Measurements from ENCODE around the gene SMAD6. TPM values are rescaled to one million over a fixed set of nuclear protein-coding genes. Genes with fewer than 3 reads are reported as not detected.

SMAD6 gene
- total and polyA plus RNA-seq, 2 experiments from 2014 or later = 1.6 to 15.7 TPM

DNA sequence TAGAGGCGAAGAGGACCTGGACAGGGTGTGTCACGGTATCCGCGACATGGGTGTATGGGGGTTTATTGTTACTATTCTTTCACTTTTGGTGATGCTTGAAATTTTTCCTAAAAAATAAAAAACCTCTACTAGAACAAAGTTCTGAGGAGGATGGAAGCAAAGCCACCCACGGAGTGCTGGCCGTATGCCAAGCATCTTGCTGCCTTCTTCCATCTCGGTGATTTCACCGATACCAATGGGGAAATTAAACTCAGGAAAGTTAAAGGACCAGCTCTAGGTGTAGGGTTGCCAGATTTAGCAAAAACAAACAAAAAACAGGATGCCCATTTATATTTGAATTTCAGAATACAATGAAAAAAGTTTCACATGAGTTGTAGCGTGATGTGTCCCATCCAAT lies 33.9 kb downstream of the SMAD6 start (continued):
- no peak for TF ChIP-seq EZH2phosphoT487 (IDR thresholded peaks at IDR 0.05; ENCODE audit: unreplicated experiment)
- TF ChIP-seq EZH2 (IDR thresholded peaks at IDR 0.05; ENCODE audit: low read depth, unreplicated experiment) = no peak
- no peak for TF ChIP-seq CREB1 (CRISPR knock-in tag; IDR thresholded peaks at IDR 0.05; ENCODE audit: low read depth)
- TF ChIP-seq, protein P1, sequence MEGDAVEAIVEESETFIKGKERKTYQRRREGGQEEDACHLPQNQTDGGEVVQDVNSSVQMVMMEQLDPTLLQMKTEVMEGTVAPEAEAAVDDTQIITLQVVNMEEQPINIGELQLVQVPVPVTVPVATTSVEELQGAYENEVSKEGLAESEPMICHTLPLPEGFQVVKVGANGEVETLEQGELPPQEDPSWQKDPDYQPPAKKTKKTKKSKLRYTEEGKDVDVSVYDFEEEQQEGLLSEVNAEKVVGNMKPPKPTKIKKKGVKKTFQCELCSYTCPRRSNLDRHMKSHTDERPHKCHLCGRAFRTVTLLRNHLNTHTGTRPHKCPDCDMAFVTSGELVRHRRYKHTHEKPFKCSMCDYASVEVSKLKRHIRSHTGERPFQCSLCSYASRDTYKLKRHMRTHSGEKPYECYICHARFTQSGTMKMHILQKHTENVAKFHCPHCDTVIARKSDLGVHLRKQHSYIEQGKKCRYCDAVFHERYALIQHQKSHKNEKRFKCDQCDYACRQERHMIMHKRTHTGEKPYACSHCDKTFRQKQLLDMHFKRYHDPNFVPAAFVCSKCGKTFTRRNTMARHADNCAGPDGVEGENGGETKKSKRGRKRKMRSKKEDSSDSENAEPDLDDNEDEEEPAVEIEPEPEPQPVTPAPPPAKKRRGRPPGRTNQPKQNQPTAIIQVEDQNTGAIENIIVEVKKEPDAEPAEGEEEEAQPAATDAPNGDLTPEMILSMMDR (conservative IDR thresholded peaks at IDR 0.05; ENCODE audit: low read depth in 2 of 2) = no peak
- TF ChIP-seq, protein P2, sequence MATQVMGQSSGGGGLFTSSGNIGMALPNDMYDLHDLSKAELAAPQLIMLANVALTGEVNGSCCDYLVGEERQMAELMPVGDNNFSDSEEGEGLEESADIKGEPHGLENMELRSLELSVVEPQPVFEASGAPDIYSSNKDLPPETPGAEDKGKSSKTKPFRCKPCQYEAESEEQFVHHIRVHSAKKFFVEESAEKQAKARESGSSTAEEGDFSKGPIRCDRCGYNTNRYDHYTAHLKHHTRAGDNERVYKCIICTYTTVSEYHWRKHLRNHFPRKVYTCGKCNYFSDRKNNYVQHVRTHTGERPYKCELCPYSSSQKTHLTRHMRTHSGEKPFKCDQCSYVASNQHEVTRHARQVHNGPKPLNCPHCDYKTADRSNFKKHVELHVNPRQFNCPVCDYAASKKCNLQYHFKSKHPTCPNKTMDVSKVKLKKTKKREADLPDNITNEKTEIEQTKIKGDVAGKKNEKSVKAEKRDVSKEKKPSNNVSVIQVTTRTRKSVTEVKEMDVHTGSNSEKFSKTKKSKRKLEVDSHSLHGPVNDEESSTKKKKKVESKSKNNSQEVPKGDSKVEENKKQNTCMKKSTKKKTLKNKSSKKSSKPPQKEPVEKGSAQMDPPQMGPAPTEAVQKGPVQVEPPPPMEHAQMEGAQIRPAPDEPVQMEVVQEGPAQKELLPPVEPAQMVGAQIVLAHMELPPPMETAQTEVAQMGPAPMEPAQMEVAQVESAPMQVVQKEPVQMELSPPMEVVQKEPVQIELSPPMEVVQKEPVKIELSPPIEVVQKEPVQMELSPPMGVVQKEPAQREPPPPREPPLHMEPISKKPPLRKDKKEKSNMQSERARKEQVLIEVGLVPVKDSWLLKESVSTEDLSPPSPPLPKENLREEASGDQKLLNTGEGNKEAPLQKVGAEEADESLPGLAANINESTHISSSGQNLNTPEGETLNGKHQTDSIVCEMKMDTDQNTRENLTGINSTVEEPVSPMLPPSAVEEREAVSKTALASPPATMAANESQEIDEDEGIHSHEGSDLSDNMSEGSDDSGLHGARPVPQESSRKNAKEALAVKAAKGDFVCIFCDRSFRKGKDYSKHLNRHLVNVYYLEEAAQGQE (IDR thresholded peaks at IDR 0.05; ENCODE audit: unreplicated experiment) = no peak
- TF ChIP-seq POLR2AphosphoS5 (IDR thresholded peaks at IDR 0.05; ENCODE audit: low read depth) = no peak
- no peak for TF ChIP-seq JUNB (IDR thresholded peaks at IDR 0.05; ENCODE audit: unreplicated experiment)
- TF ChIP-seq ZNF114 (CRISPR knock-in tag; IDR thresholded peaks at IDR 0.05) = no peak
- TF ChIP-seq ZNF331 (CRISPR knock-in tag; IDR thresholded peaks at IDR 0.05; ENCODE audit: low read depth) = no peak

DNA sequence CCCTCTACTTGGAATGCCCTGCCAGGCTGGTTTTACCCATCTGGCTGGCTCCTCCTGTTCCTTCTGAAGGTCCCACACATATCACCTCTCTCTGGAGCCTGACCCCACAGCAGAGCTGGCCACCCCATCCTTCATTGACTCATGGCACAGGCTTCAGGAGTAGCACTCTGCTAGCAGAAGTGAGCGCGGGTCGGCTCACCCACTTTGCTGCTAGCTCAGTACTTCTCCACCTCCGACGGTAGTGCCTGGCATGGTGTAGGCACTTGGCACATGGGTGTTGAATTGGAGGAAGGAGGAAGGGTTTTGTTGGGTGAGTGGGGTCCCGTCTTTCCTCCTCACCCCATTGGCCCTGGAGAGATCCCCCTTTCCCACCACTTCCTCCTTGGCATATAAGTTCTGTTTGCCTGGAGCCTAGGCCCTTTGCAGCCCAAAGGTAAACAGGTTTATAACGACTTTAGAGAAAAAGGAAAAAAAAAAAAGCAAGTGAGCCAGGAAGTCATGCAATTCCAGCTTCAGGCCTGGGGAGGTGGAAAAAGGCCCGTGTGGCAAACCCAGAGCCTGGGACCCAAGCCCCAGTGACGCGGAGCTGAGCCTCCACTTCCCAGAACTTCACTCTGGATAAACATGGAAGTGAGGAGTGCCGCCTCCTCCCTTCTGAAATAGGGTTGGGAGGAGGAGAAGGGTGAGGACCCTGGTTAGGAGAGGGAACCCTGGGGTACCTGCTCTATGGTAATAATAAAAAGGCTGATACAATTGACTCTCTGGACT lies 35.4 kb downstream of the SMAD6 start:
- Histone ChIP-seq H3K4me2 (no peak overlapping the region), H4K20me1 (replicated peaks; ENCODE audit: insufficient read depth) (peaks cover 4% of the 10 kb centered on the region; the same call in 1 of the 2 replicates), H2AFZ (no peak overlapping the region), H3F3A (replicated peaks; ENCODE audit: low read depth) (no peaks in the 10 kb centered on the region), H3K79me2 (replicated peaks; ENCODE audit: insufficient read depth) (no peaks in the 10 kb centered on the region), H3K36me3 (ENCODE audit: insufficient read depth) (no peaks in the 10 kb centered on the region), H3K9me2 (ENCODE audit: insufficient read depth) (no peaks in the 10 kb centered on the region), H3K4me1 (ENCODE audit: insufficient read depth) (peaks cover 8% of the 10 kb centered on the region), H3K27me3 (ENCODE audit: insufficient read depth) (no peaks in the 10 kb centered on the region), H3K27ac (ENCODE audit: low read depth) (no peak overlapping the region), H3K4me3 (no peak overlapping the region)
- DNase-seq (ENCODE audit: low spot score) (no peak), ATAC-seq (no peak)
- Mint-ChIP-seq H3K9me3 (no peaks in the 10 kb centered on the region), H3K27ac (no peak overlapping the region), H3K36me3 (ENCODE audit: low read depth) (no peaks in the 10 kb centered on the region), H3K4me3 (no peak overlapping the region), H3K27me3 (ENCODE audit: insufficient read depth, low read depth, poor library complexity) (peaks cover under 1% of the 10 kb centered on the region), H3K4me1 (peaks cover 13% of the 10 kb centered on the region)
- no peak for TF ChIP-seq JUNB (IDR thresholded peaks at IDR 0.05; ENCODE audit: unreplicated experiment)
